NOMO-1 treated with DMSO at 0.1 percent for 48 hours (cell line): ENCODE measurements around the gene STAT6.
"Not testable (repeated sequence)": the region's sequence is repeated elsewhere in the genome, so short reads cannot be mapped to it uniquely, and the experiment has no call there.

ENCODE experiments used
- DNase-seq: peaks from one replicate; lab custom pipeline; 2025; ENCODE audit not compliant: unreplicated experiment; lab: John Stamatoyannopoulos, UW

Gene STAT6

DNA sequence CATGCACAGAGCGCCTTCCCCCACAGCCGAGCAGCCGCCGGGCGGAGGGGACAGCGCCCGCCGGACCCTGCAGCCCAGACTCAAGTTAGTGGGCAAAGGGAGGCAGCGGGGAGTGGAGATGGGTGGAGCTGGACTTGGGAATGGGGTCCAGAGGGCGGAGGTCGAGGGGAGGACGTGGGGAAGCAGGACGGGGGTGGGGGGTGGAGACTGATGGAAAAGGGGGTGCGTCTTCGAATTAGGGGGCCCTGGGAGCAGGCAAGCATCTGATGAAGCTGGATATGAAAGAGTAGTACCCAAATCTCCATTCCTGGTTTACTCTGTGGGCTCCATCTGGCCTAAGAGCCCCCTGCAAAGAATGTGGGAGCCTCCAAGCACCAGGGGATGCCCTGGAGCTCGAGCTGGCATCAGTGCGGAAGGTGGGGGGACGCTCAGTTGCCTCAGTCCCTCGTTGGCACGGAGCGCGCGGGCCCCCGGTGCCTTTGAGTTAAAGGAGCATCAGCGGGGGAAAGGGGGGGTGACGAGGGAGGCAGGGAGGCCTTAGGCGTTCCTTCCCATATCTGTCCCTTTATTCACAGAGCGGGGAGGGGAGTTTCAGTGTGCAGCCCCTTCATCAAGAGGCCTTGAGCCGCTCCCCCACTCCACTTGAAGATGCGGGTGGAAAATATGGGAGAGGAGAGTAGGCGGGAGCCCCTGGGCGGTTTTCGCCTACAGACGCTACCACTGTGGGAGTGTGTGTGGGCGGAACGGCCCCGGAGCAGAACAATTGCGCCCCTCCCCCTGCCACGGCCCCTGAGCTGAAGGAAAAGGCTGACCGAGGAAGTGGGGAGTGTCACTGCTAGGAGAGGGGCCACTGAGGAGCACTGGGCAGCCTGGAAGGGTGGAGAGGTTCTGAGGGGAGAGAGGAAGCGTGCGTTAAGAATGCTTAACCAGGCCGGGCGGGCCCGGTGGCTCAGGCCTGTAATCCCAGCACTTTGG, 21.6 kb downstream of the STAT6 start:
- peak; percentile 53 for DNase-seq

DNA sequence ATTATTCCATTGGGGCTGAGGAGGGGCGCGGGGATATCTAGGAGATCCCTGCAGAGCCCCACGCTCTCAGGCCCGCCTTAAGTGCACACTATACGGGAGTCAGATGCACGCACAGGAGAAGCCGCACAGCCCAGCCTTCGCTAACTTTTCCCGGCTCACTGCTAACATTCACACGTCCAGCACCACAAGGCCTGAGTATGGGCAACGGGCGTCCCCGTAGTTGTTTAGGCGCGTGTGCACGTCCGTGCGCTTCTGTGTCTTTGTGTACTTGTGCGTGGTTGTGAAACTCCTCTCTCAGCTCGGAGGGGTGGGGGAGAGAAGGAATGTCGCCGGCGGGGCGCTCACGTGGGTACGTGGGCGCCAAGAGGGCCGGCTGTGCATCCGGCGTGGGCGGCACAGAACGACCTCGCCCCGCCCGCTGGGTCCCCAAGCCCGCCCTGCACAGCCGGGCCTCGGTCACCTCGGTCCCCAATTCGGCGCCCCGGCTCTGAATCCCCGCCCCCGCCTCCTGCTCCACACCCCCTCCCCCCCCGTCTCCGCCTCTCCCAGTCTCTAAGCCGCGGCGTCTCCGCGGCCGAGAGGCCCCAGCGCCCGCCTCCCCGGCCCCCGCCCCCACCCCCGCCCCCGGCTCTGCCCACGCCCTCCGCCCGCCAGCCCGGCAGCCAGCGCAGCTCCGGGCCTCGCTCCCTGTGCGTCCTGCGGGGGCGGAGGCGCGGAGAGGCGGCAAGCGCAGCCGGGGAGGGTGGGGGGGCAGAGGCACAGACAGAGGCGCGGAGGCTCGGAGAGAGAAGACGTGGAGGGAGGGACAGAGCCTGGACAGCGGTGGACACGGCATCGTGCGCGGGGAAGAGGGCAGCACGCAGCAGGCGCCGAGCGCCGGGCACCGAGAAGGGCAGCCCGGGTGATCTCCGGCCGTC, 22.6 kb downstream of the STAT6 start, which contains the start of gene NAB2:
Gene NAB2 (plus strand): TSS at position 761 of the 917 bp plus-strand sequence. CDS start 158 bp downstream, outside the sequence.
- peak; percentile 95 for DNase-seq

DNA sequence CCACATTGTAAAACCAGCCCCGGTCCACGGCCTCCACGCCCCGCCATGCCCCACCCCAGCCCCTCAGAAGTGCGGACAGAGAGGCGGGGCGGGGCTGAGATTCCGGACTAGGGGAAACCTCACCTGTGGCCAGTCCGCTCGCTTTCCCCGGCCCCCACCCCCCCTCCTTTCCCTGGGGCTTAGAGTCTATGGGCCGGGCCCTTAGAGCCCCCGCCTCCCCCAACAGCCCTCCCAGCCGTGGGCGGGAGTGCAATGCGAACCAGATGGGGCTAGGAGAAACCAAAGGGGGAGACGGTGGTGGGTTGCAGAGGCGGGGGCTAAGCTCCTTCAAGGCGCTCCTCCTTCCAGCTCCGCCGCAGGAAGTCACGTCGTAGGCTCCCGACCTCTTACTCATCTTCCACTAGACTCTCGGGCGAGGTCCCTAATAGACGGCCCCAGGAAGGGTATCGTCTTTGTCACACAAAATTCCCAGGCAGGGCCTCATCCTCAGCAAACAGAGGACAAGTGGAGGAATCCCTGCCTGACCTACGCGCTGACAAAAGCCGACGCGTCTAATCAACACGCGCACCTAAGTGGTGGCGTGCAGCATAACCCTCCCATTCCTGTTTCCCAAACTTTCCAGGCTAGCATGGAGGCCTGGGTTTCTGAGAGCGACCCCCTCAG, 23.3 kb downstream of the STAT6 start:
- DNase-seq = peak; percentile 50

DNA sequence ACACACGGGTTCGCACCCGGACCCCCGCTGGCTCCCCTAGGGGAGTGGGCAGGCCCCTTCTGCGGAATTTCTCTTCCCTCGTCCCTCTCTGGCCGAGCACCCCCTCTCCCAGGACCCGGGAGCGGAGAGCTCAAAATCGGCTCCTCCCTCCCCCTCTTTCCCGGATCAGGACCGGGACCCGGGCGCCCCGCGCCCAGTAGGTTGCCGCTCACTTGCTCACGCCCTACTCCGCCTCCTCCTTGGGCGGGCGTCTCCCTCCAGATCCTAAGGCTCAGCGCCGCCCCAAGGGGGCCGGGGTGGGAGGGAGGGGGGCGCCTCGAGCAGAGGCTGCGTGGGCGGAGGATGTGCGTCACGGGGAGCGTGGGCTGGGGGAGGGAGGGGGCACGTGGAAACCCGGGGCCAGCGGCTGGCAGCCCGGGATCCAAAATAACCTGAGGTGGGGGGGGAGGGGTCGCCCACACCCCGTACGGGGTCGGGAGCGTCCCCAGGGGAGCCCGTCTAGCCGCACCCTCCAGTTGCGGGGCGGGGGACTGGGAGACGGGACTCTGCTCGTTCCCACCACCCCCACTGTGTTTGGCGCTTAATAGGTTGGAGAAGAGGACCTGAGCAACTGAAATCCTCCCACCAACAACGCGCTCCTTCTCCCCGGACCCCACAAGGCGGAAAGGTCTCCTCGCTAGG, 24.0 kb downstream of the STAT6 start:
- peak; percentile 63 for DNase-seq

DNA sequence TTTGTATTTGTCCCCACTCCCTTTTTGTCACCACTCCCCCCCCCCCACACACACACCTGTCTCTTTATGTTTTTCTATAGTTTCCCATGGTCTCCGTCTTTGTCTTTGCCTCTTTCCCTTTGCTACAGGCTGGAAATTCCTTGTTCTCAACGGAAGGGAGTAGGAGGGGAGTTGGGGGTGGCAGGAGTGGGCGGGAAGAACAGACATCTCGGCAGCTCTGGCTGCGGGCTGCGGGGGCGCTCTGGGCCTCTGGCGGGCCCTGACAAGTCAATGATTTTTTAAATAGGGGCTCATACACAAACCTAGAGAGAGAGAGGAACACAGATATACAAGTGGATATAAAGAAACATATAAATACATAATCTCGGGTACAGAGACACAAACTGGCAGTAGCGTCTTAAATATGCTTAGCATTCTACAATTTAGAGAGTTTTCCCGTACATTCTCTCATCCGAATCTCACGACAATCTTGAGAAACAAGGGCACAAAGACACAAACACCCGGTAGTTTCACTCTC, 24.6 kb downstream of the STAT6 start:
- DNase-seq = no peak

DNA sequence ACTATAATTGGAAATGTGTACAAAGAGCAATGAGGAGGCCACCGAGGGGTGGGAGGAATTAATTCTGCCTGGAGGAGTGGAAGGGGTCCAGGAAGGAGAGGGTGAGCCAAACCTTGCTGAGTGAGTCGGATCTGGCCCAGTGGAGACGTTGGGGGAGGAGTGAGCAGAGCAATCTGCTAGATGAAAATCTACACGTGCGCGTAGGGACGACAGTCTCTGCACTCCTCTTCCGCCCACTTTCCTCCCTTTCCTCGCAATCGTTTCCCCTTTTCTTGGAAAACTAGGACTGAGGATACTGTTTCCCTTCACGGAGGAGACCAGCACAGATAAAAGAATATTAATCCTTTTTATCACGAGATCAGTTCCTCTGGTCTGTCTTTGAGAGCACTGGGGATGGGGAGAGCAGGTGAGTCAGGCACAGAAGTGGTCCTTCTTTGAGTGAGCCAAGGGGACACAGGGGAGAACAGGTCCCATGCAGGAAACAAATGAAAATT, 25.1 kb downstream of the STAT6 start:
- DNase-seq = no peak

DNA sequence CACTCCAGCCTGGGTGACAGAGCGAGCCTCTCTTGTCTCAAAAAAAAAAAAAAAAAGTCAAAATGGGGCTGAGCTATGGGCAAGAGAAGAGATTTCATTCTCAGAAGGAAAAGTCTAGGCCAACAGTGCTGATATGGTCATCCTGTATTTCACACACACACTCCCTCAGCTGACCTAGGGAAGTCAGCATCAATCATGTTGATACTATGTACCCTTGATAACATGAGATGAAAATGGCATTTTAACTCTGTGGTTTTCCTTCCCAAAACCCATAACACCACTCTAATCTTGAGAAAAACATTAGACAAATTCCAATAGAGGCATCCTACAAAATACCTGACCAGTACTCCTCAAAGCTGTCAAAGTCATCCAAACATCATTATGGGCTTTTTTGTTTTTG, 30.3 kb downstream of the STAT6 start:
- no peak for DNase-seq

DNA sequence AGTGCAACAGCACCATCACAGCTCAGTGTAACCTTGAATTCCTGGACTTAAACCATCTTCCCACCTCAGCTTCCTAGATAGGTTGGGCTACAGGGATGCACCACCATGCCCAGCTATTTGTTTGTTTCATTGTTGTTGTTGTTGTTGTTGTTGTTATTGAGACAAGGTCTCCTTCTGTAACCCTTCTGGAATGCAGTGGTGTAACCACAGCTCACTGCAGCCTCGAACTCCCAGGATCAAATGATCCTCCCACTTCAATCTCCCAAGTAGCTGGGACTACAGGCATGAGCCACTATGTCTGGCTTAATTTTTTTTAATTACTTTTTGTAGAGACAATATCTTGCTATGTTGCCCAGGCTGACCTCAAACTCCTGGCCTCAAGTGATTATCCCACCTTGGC, 31.3 kb downstream of the STAT6 start:
- DNase-seq = no peak

DNA sequence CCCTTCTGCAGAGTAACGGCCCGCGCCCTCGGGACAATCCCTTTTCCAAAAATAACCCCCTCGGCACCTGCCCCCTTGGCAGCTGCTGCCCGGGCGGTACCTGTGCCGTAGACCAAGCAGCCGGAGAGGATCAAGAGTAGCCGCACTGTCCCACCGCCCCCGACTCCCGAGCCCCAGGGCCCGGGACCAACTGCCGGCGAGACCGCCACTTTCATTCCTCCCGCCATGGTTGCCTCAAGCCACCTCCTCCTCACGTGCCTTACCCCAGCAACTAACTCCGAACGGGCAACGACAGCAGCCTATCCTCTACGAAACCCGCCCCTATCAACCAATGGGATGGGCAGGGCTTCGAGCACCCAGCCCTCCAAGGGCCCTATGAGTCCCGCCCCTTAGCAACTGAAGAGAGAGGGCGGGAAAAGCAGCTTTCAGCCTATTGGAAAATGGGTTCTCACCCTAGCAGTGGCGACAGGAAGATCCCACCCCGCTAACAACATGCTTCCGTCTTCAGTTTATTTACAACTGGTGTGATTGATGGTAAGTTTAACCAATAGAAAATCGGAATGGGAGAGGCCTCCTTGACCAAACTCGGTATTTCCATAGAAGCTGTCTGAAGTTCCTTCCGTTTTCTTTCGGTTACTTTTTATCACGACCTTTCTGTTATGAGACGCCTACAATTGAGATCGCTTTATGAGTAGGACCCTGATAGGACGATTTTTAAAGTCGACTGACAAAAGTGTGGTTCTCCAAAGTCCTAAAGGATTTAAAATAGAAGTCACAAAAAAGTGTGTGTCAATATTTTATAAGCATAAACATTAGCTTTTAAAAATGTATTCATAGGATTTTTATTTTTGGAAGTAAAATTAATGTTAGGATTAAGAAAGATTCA, 32.4 kb downstream of the STAT6 start, which contains the start of gene NEMP1:
Gene NEMP1 (minus strand): TSS at position 273 of the 886 bp plus-strand sequence. CDS start 46 bp downstream, at position 227.
- DNase-seq = peak; percentile 100

DNA sequence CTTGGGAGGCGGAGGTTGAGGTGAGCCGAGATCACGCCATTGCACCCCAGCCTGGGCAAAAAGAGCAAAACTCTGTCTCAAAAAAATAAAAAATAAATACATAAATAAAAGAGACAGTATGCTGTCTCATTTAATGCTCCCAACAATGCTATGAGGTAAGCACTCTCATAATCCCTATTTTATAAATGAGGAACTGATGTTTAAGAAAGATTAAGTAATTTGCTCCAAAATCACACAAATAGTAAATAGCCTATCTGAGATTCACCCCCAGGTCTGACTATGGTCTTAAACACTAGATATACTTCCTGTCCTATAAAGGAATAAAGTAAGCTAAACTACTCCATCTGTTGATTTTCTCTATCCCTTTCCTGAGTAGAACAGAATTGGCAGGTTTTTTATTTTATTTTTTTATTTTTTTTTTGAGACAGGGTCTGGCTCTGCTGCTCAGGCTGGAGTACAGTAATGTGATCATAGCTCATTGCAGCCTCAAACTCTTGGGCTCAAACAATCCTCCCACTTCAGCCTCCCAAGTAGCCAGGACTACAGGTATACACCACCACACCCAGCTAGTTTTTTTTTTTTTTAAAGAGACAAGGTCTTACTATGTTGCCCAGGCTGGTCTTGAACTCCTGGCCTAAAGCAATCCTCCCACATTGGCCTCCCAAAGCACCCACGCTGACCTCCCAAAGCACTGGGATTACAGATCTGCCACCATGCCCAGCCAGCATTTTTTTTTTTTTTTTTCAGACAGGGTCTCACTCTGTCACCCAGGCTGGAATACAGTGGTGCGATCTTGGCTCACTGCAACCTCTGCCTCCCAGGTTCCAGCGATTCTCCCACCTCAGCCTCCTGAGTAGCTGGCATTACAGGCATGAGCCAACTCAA, 37.4 kb downstream of the STAT6 start:
- not testable (repeated sequence) for DNase-seq

DNA sequence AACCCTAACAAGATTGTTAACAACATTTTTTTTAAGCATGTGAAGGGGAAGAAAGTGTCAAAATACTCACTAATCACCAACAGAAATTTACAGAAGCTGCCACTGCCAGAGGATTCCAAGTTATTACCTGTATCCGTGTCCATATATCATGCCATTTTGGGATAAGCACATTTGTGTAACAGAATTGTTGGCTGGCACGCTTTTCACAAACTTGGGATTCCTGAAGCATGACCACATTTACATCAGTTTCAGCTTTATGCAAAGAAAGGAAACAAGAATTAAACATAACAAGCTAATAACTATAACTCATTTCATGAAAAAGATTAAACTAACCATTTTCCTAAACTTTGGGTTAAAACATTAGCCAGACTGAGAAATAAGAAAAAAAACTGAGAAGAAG, 38.5 kb downstream of the STAT6 start:
- DNase-seq = no peak

DNA sequence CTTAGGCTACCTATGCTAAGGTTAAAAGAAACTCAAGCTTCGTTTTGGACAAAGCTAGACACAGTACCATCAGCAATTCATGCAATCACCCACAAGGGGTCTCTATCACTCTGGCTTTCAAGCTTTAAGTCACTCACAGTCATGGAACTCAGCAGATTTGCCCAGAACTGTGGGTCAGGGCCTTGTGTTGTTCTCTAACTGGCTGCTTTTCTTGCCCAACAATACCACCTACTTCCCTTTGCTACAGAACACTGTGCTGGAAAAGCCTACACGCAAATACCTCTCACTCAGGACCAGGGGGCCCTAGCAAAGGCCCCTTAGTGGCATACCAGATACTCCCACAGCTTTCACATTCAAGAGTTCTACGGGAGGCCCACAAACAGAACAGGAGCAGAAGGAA, 41.6 kb downstream of the STAT6 start:
- DNase-seq = peak; percentile 96

DNA sequence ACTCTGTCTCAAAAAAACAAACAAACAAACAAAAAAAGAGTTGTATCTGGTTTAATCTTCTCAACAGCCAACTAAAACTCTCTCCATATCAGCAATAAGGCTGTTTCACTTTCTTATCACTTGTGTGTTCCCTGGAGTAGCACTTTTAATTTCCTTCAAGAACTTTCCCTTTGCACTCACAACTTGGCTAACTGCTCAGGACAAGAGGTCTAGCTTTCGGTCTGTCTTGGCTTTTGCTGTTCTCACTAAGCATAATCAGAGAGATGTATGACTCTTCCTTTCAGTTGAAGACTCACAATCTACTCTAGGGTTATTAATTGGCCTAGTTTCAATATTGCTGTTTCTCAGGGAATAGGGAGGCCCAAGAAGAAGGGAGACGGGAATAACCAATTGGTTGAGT, 44.9 kb downstream of the STAT6 start:
- no peak for DNase-seq

DNA sequence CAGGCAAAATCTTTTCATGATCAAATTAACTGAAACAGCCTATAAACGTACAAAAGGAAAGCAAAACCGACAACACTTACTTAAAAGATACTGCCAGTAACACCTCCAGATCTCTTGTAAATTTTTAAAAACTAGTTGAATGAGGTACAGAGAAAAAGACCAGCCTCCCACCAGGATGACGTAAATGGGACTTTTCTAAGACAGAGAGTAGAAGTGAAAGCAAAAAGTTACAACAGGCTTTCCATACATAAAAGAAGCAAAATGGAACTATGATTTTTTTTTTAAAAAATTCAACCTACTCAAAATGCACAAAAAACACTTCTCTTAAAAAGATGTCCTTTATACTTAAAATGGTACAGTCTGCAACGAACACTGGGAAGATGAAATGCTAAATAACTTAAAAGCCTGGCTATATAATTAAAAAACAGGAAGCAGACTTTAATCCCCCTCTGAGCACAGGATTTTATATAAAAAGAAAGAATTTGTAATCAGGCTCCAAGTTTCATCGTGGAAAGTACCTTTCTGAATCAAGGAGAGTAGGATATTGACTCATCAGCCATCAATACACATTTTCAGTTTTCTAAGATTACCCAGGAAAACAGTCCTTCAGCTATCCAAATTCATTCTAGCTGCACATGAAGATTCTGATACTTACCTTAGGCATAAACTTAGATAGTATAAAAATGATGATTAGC, 47.0 kb downstream of the STAT6 start:
- DNase-seq = peak; percentile 65

DNA sequence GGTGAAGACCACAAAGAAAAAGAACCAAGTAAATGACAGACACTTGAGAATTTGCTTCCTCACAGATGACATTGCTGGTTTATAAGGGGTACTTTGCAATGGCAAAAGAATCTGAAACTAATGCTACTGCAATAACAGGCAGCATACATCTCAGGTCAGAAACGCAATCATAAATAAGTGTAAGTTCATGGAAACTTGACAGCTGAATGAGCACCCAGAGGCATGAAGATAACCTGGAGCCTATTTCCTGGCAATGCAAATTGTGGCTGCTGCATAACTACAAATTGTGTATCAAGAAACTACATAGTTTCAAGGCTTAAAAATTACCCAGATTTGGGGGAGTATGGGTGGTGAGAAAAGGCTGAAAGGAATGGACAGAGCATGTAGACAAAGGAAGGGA, 52.7 kb downstream of the STAT6 start:
- no peak for DNase-seq

DNA sequence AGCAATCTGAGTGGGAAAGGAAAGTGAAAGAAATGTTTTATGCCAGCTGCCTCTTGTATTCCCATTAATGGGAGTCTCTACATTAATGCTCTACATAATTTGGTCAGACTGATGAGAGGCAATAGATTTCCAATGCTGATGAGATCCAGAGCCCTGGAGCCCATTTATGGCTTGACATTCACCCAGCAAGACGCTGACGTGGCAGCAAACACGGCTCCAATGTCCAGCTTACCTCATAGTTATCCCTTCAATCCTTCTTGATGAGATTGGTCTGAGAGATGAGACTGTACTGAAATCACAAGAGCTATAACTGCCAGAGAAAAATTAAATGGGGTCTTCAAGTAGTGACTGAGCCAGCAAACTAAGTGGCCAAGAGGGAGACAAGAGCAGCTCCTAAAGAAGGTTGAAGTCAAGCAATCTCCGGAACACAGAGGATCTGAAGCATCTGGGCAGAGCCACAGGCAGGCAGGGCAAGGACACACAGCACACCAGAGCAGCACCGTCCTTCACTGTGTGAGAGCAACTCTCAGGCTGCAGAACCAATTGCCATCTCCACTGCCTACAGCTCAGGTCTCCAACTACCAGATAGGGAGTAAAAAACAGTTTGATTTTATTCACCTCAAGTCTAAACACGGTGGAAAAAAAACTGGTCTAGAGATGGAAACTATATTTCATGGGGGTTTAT, 54.0 kb downstream of the STAT6 start:
- DNase-seq = no peak

DNA sequence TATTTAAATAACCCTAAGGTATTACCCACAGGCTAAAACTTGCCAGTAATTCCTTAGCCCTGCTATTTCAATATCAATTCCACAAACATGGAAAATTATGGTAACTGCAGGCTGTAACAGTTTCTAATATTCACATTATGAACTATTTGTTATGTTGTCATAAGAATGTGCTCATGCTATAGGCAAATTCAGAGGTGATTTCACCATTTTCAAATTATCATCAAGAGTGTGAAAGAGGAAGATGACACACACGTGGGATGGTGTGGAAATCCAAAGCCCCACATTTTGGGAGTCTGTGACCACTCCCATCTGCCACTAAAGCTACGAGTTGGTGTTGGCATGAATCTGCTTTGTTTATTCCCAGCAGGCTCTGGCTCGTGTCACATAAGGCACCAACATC, 55.3 kb downstream of the STAT6 start:
- DNase-seq = peak; percentile 76
